CD1c-positive myeloid dendritic cell (primary cell): ENCODE results near the gene SYT7.
A peak's percentile ranks its signal among the peaks of the same experiment; 100 is the strongest.

Experiments
- DNase-seq: peaks from one replicate; pipeline ENCODE4 v3.0.0-alpha.2; 2016; ENCODE audit errors: extremely low spot score

The SYT7 gene

GRCh38 chr11:61535998-61536675 lies 44.7 kb downstream of the SYT7 start:
- DNase-seq: no peak

GRCh38 chr11:61534933-61535839 lies 45.7 kb downstream of the SYT7 start:
- no peak for DNase-seq

- DNase-seq: no peak
These were observed 46.6 kb downstream of the SYT7 start for GRCh38 chr11:61534025-61534932.

GRCh38 chr11:61533401-61533800 lies 47.5 kb downstream of the SYT7 start:
- DNase-seq: no peak

GRCh38 chr11:61533039-61533375 lies 47.9 kb downstream of the SYT7 start:
- no peak for DNase-seq

- peak; percentile 51 for DNase-seq
These were observed 48.5 kb downstream of the SYT7 start for GRCh38 chr11:61532134-61533038.

- DNase-seq: no peak
These were observed 49.8 kb downstream of the SYT7 start for GRCh38 chr11:61531044-61531443.

- no peak for DNase-seq
These were observed 51.2 kb downstream of the SYT7 start for GRCh38 chr11:61529537-61530225.

GRCh38 chr11:61528114-61528513 lies 52.8 kb downstream of the SYT7 start:
- DNase-seq: no peak

GRCh38 chr11:61526956-61527731 lies 53.7 kb downstream of the SYT7 start:
- no peak for DNase-seq

- no peak for DNase-seq
These were observed 54.6 kb downstream of the SYT7 start for GRCh38 chr11:61526229-61526628.

- DNase-seq: no peak
These were observed 55.8 kb downstream of the SYT7 start for GRCh38 chr11:61524963-61525587.

- no peak for DNase-seq
These were observed 56.4 kb downstream of the SYT7 start for GRCh38 chr11:61524446-61524845.

GRCh38 chr11:61522881-61523280 lies 58.0 kb downstream of the SYT7 start:
- no peak for DNase-seq

GRCh38 chr11:61518032-61518795 lies 62.7 kb downstream of the SYT7 start:
- DNase-seq: no peak

- DNase-seq: peak; percentile 56
These were observed 64.0 kb downstream of the SYT7 start for GRCh38 chr11:61516675-61517572.

- DNase-seq: no peak
These were observed 64.7 kb downstream of the SYT7 start for GRCh38 chr11:61516191-61516590.
